ENCODE results near the gene HOTAIR. TPM values are rescaled to one million over a fixed set of nuclear protein-coding genes. Genes with fewer than 3 reads are reported as not detected.
A peak's percentile ranks its signal among the peaks of the same experiment; 100 is the strongest.

HOTAIR gene
- total RNA-seq, 1 experiment from 2014 or later = 13.5 TPM

GRCh38 chr12:53937099-53937498 lies 37.7 kb downstream of the HOTAIR start:
- Histone ChIP-seq H3K36me3 (no peaks in the 10 kb centered on the region), H3K27ac (no peak overlapping the region), H3K4me3 (no peak overlapping the region), H3K27me3 (replicated peaks) (peaks cover 2% of the 10 kb centered on the region), H3K9me3 (replicated peaks) (no peaks in the 10 kb centered on the region), H3K4me1 (replicated peaks) (peaks cover 33% of the 10 kb centered on the region)
- peak in 1 of 2 experiments; percentile 31 for DNase-seq (ENCODE audit: low read depth in 1 of 2, low spot score in 2 of 2)

- peak in 1 of 2 experiments; percentile 33 for DNase-seq (ENCODE audit: low read depth in 1 of 2, low spot score in 2 of 2)
- H3K9me3 ChIP-seq (replicated peaks) = no peaks in the 10 kb centered on the region
- no peaks in the 10 kb centered on the region for H3K36me3 ChIP-seq
- peaks cover 21% of the 10 kb centered on the region for H3K4me1 ChIP-seq (replicated peaks)
- no peak overlapping the region for H3K4me3 ChIP-seq
- H3K27me3 ChIP-seq (replicated peaks) = peaks cover 11% of the 10 kb centered on the region
- no peak overlapping the region for H3K27ac ChIP-seq
These were observed 39.1 kb downstream of the HOTAIR start for GRCh38 chr12:53935383-53936341.

- Histone ChIP-seq H3K27me3 (replicated peaks) (peaks cover 21% of the 10 kb centered on the region), H3K4me3 (no peak overlapping the region), H3K36me3 (no peaks in the 10 kb centered on the region), H3K9me3 (replicated peaks) (no peaks in the 10 kb centered on the region), H3K4me1 (replicated peaks) (0 out of 2 replicates have a peak, but pooled peaks cover 7% of the 10 kb centered on the region), H3K27ac (no peak overlapping the region)
- no peak for DNase-seq (ENCODE audit: low read depth in 1 of 2, low spot score in 2 of 2)
These were observed 41.8 kb downstream of the HOTAIR start for GRCh38 chr12:53932915-53933314.

- no peak for DNase-seq (ENCODE audit: low read depth in 1 of 2, low spot score in 2 of 2)
- peaks cover 10% of the 10 kb centered on the region for H3K4me1 ChIP-seq (replicated peaks)
- H3K9me3 ChIP-seq (replicated peaks) = no peaks in the 10 kb centered on the region
- peaks cover 21% of the 10 kb centered on the region for H3K27me3 ChIP-seq (replicated peaks)
- H3K27ac ChIP-seq = no peak overlapping the region
- H3K36me3 ChIP-seq = no peaks in the 10 kb centered on the region
- H3K4me3 ChIP-seq = no peak overlapping the region
These were observed 42.7 kb downstream of the HOTAIR start for GRCh38 chr12:53931844-53932581.

GRCh38 chr12:53930591-53931255 lies 44.0 kb downstream of the HOTAIR start:
- Histone ChIP-seq H3K4me1 (replicated peaks) (peaks cover 10% of the 10 kb centered on the region), H3K27me3 (replicated peaks) (peaks cover 21% of the 10 kb centered on the region), H3K9me3 (replicated peaks) (no peaks in the 10 kb centered on the region), H3K27ac (no peak overlapping the region), H3K4me3 (no peak overlapping the region), H3K36me3 (no peaks in the 10 kb centered on the region)
- DNase-seq (ENCODE audit: low read depth in 1 of 2, low spot score in 2 of 2) = peak in 1 of 2 experiments; percentile 13

- Histone ChIP-seq H3K27me3 (replicated peaks) (peaks cover 21% of the 10 kb centered on the region), H3K4me1 (replicated peaks) (peaks cover 10% of the 10 kb centered on the region), H3K27ac (no peak overlapping the region), H3K9me3 (replicated peaks) (no peaks in the 10 kb centered on the region), H3K4me3 (no peak overlapping the region), H3K36me3 (no peaks in the 10 kb centered on the region)
- DNase-seq (ENCODE audit: low read depth in 1 of 2, low spot score in 2 of 2) = no peak
These were observed 45.2 kb downstream of the HOTAIR start for GRCh38 chr12:53929527-53929926.

GRCh38 chr12:53928054-53928835 lies 46.5 kb downstream of the HOTAIR start:
- Histone ChIP-seq H3K36me3 (no peaks in the 10 kb centered on the region), H3K4me3 (peak overlapping the region; percentile 4; the same call in 1 of the 2 replicates), H3K27me3 (replicated peaks) (peaks cover 21% of the 10 kb centered on the region), H3K27ac (no peak overlapping the region), H3K9me3 (replicated peaks) (no peaks in the 10 kb centered on the region), H3K4me1 (replicated peaks) (peaks cover 10% of the 10 kb centered on the region)
- peak; percentile 39 to 49 for DNase-seq (ENCODE audit: low read depth in 1 of 2, low spot score in 2 of 2)

- DNase-seq (ENCODE audit: low read depth in 1 of 2, low spot score in 2 of 2) = no peak
- H3K4me3 ChIP-seq = peak overlapping the region; percentile 4; the same call in 1 of the 2 replicates
- H3K9me3 ChIP-seq (replicated peaks) = no peaks in the 10 kb centered on the region
- peaks cover 21% of the 10 kb centered on the region for H3K27me3 ChIP-seq (replicated peaks)
- H3K27ac ChIP-seq = no peak overlapping the region
- H3K4me1 ChIP-seq (replicated peaks) = peaks cover 10% of the 10 kb centered on the region
- no peaks in the 10 kb centered on the region for H3K36me3 ChIP-seq
These were observed 47.3 kb downstream of the HOTAIR start for GRCh38 chr12:53927220-53928029.

GRCh38 chr12:53924521-53925405 lies 50.0 kb downstream of the HOTAIR start:
- H3K27me3 ChIP-seq (replicated peaks) = peaks cover 9% of the 10 kb centered on the region
- no peak overlapping the region for H3K27ac ChIP-seq
- H3K4me1 ChIP-seq (replicated peaks) = peaks cover 10% of the 10 kb centered on the region
- DNase-seq (ENCODE audit: low read depth in 1 of 2, low spot score in 2 of 2) = no peak
- H3K36me3 ChIP-seq = no peaks in the 10 kb centered on the region
- H3K4me3 ChIP-seq = no peak overlapping the region
- H3K9me3 ChIP-seq (replicated peaks) = no peaks in the 10 kb centered on the region

GRCh38 chr12:53916788-53917655 lies 57.7 kb downstream of the HOTAIR start:
- H3K4me3 ChIP-seq = no peak overlapping the region
- H3K9me3 ChIP-seq (replicated peaks) = no peaks in the 10 kb centered on the region
- no peak overlapping the region for H3K27ac ChIP-seq
- H3K27me3 ChIP-seq (replicated peaks) = no peaks in the 10 kb centered on the region
- H3K36me3 ChIP-seq = no peaks in the 10 kb centered on the region
- peak in 1 of 2 experiments; percentile 17 for DNase-seq (ENCODE audit: low read depth in 1 of 2, low spot score in 2 of 2)
- peaks cover 9% of the 10 kb centered on the region for H3K4me1 ChIP-seq (replicated peaks)

Data from SJSA1 (cell line).